Measurements from ENCODE around the gene RHOB.

The RHOB gene

DNA sequence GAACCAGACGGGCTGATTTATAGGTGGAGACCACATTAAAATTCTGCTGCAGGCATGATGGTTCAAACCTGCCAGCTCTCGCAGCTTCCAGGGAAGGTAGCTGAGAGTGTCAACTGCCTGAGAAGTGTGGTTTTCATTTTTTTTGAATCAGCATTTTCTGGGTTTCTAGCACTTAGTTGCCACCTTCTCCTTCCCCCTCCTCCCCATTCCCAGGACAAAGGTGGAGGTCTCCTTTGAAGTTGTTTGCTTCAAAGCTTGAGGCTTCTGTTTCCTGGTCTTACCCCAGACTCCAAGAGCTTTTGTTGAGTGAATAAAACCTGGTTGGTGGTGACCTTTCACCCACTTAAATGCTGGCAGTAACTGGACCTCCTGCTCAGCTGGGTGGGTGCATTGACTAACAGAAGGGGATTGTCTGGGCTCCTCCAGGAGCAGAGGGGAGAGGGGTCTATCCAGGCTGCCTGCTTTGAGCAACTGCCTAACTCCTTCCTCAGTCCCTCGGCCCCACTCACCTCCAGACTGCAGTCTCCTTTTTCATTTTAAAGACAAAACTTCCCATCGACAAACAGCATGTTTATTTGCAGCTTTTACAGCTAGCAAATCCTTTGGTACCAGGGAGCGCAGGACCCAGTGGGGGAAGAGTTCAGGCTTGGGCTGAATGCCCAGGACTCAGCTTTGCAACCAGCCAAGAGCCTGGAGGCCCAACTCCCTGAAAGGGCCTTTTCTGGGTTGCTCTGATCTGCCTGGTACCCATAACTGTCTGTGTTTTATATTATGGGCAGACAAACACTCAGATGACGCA is 3.5 kb downstream of the RHOB start:
- DNase-seq (ENCODE audit: low read depth): peak; percentile 99
- peak overlapping the region; percentile 85 for H3K4me3 ChIP-seq (ENCODE audit: low read length)
- TF ChIP-seq, protein P1, sequence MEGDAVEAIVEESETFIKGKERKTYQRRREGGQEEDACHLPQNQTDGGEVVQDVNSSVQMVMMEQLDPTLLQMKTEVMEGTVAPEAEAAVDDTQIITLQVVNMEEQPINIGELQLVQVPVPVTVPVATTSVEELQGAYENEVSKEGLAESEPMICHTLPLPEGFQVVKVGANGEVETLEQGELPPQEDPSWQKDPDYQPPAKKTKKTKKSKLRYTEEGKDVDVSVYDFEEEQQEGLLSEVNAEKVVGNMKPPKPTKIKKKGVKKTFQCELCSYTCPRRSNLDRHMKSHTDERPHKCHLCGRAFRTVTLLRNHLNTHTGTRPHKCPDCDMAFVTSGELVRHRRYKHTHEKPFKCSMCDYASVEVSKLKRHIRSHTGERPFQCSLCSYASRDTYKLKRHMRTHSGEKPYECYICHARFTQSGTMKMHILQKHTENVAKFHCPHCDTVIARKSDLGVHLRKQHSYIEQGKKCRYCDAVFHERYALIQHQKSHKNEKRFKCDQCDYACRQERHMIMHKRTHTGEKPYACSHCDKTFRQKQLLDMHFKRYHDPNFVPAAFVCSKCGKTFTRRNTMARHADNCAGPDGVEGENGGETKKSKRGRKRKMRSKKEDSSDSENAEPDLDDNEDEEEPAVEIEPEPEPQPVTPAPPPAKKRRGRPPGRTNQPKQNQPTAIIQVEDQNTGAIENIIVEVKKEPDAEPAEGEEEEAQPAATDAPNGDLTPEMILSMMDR (conservative IDR thresholded peaks at IDR 0.05; ENCODE audit: low read depth, low read length): no peak

GRCh38 chr2:20451000-20451290 is 4.1 kb downstream of the RHOB start:
- no peak overlapping the region for H3K4me3 ChIP-seq (ENCODE audit: low read length)
- no peak for DNase-seq (ENCODE audit: low read depth)
- TF ChIP-seq, protein P1 (conservative IDR thresholded peaks at IDR 0.05; ENCODE audit: low read depth, low read length): no peak

GRCh38 chr2:20451341-20451740 is 4.5 kb downstream of the RHOB start:
- H3K4me3 ChIP-seq (ENCODE audit: low read length): no peak overlapping the region
- DNase-seq (ENCODE audit: low read depth): peak; percentile 62
- TF ChIP-seq, protein P1 (conservative IDR thresholded peaks at IDR 0.05; ENCODE audit: low read depth, low read length): no peak

DNA sequence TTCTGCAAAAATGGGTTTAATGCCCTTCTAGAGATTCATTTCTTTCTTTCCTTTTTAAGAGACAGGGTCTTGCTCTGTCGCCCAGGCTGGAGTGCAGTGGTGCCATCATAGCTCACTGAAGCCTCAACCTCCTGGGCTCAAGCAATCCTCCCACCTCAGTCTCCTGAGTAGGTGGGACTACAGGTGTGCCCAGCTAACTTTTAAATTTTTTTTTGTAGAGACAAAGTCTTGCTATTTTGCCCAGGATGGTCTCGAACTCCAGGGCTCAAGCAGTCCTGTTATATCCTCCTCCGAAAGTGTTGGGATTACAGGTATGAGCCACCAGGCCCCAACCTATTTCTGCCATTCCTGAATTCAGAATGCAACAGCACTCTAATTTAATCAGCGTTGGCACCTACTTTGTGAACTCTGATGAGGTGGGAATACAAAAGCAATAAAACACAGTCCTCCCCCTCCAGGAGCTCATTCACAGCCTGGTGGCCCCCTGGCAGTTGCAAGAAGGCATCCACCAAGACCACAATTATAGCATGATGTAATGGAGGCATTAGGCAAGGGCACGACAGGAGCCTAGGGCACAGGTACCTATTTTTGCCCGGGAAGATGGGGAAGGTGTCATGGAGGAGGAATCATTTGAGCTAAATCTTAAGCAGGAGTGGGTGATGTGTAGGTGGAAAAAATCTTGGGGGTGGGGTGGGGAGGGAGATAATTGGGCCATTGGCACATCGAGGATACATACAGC is 5.1 kb downstream of the RHOB start:
- H3K4me3 ChIP-seq (ENCODE audit: low read length): no peak overlapping the region
- no peak for DNase-seq (ENCODE audit: low read depth)
- TF ChIP-seq, protein P1 (conservative IDR thresholded peaks at IDR 0.05; ENCODE audit: low read depth, low read length): no peak

- H3K4me3 ChIP-seq (ENCODE audit: low read length): no peak overlapping the region
- DNase-seq (ENCODE audit: low read depth): no peak
- TF ChIP-seq, protein P1 (conservative IDR thresholded peaks at IDR 0.05; ENCODE audit: low read depth, low read length): peak; percentile 39
Measured at GRCh38 chr2:20452551-20452950, 5.7 kb downstream of the RHOB start.

DNA sequence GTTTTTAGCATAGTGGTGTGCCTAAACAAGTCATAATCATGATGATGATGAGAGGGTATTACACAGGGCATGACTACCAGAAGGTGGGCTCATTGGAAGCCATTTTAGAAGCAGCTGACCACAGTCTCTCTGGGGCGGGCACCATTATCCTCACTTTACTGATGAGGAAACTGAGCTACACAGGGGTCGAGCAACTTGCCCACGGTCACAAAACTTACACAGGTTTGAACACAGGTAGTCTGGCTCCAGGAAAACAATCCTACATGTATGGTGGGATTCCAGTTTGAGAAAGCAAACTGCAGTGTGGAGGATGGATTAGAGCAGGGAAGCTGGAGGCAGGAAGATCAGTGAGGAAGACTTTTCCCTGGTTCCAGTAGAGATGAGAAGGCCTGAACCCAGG is 6.2 kb downstream of the RHOB start:
- no peak for DNase-seq (ENCODE audit: low read depth)
- no peak overlapping the region for H3K4me3 ChIP-seq (ENCODE audit: low read length)
- TF ChIP-seq, protein P1 (conservative IDR thresholded peaks at IDR 0.05; ENCODE audit: low read depth, low read length): no peak

Data from retinal pigment epithelial cell (primary cell).